Karpas-422 (cell line): Measurements from ENCODE around the gene KCNN4. TPM values are rescaled to one million over a fixed set of nuclear protein-coding genes. Genes with fewer than 3 reads are reported as not detected.
"Not testable (repeated sequence)": the region's sequence is repeated elsewhere in the genome, so short reads cannot be mapped to it uniquely, and the experiment has no call there.

Experiments used
- DNase-seq: peaks from one replicate; pipeline ENCODE4 v3.0.0-alpha.2; 2015
- H2AFZ ChIP-seq: fragments of 200-600 bp; sonication (generic); 2 replicates; pipeline ENCODE4 v1.6.1; 2014; ENCODE audit warnings: antibody characterized with exemption, low read length, mixed read lengths
- H3K27ac ChIP-seq: fragments of 200-600 bp; sonication (generic); 2 replicates; pipeline ENCODE4 v1.5.1; 2014; ENCODE audit warnings: mild to moderate bottlenecking, low read length, moderate library complexity
- H3K27me3 ChIP-seq: fragments of 200-600 bp; sonication (generic); 2 replicates; pipeline ENCODE4 v1.6.1; 2014; ENCODE audit warnings: low read length, mixed read lengths
- H3K36me3 ChIP-seq: fragments of 200-600 bp; sonication (generic); 2 replicates; pipeline ENCODE4 v1.6.1; 2014; ENCODE audit warnings: low read length, mixed read lengths; ENCODE audit not compliant: insufficient read depth
- H3K4me1 ChIP-seq: fragments of 200-600 bp; sonication (generic); 2 replicates; pipeline ENCODE4 v1.6.1; 2014; ENCODE audit warnings: mild to moderate bottlenecking, low read length, mixed read lengths
- H3K4me2 ChIP-seq: fragments of 200-600 bp; sonication (generic); 2 replicates; pipeline ENCODE4 v1.6.1; 2014; ENCODE audit warnings: low read length, low read depth, mild to moderate bottlenecking; ENCODE audit not compliant: poor library complexity, severe bottlenecking
- H3K4me3 ChIP-seq: fragments of 200-600 bp; sonication (generic); 2 replicates; pipeline ENCODE4 v1.5.1; 2014; ENCODE audit warnings: mild to moderate bottlenecking, antibody characterized with exemption, low read length, mixed read lengths
- H3K79me2 ChIP-seq: fragments of 200-600 bp; sonication (generic); 2 replicates; pipeline ENCODE4 v1.6.1; 2014; ENCODE audit warnings: mild to moderate bottlenecking, low read length, mixed read lengths
- H3K9ac ChIP-seq: fragments of 200-600 bp; sonication (generic); 2 replicates; pipeline ENCODE4 v1.6.0; 2014; ENCODE audit warnings: low read length
- H3K9me2 ChIP-seq: fragments of 200-600 bp; sonication (generic), shearing (Covaris generic); replicated peaks from 2 replicates; pipeline ENCODE4 v1.6.0; 2014; ENCODE audit warnings: mild to moderate bottlenecking, low read length, moderate library complexity; ENCODE audit not compliant: insufficient read depth
- H3K9me3 ChIP-seq: fragments of 300-700, 200-600 bp; sonication (generic); 2 replicates; pipeline ENCODE4 v1.6.1; 2014; ENCODE audit warnings: low read length, mixed read lengths
- H4K20me1 ChIP-seq: fragments of 200-600 bp; sonication (generic); 2 replicates; pipeline ENCODE4 v1.6.1; 2014; ENCODE audit warnings: mild to moderate bottlenecking, antibody characterized with exemption, low read length, low read depth; ENCODE audit not compliant: insufficient read depth
- total RNA-seq: library from RNA; depleted of rRNA; stranded (reverse); fragments of >200 nt; shearing (Covaris generic); gene quantifications from 2 replicates; pipeline ENCODE4 v1.2.3, GENCODE V29; 2014; ENCODE audit warnings: low replicate concordance; rRNA removed

KCNN4 gene
- total RNA-seq: 0.32 TPM in 1 of 2 replicates, not detected in the other

DNA sequence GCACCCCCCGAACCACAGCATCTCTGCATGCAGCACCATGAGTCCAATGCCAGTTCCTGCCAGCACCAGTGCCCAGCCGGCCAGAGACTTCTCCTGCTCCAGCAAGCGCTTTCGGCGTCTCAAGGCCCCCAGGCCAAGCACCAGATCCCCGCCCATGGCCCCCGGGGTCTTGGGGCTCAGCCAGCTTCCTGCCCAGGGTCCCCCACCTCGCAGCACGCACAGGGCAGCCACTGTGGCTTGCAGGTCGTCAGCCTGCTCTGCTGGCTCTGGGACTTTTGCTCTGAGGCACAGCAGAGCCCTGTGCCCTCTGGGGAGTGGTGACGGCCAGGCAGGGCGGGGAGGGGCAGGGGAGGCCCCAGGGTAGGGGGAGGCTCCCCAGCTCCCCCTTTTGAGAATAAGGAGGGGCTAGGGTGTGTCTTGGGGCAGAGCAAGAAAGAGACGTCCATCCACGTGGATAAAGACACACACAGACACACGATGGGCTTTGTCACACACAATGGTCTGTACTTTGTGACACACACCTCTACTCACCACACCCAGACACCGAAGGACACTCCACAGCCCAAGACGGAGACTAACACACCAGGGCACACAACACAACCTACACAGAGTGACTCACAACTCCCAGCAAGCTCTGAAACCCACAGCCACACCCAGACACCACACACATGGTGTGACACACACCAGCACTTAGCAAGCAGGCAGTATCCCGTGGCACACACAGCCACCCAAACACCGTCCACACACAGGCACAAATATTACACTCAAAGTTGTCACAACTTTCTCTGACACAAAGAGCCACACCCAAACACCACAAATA is at the start of gene KCNN4:
TSS of gene KCNN4 (minus strand) at position 268 of the 820 bp plus-strand sequence. CDS start at position 156, 112 bp downstream.
- H3K79me2 ChIP-seq: no peaks in the 10 kb centered on the region
- no peaks in the 10 kb centered on the region for H3K27me3 ChIP-seq
- H3K27ac ChIP-seq: no peak within 1 kb of the TSS
- DNase-seq: no peak
- no peak within 1 kb of the TSS for H3K4me2 ChIP-seq
- peaks cover 8% of the 10 kb centered on the region; the same call in 1 of the 2 replicates for H3K4me1 ChIP-seq
- H4K20me1 ChIP-seq: no peaks in the 10 kb centered on the region
- H3K9me3 ChIP-seq: no peaks in the 10 kb centered on the region
- no peaks in the 10 kb centered on the region for H3K36me3 ChIP-seq
- no peak within 1 kb of the TSS for H2AFZ ChIP-seq
- no peaks in the 10 kb centered on the region for H3K9me2 ChIP-seq
- no peak within 1 kb of the TSS for H3K4me3 ChIP-seq
- H3K9ac ChIP-seq: no peak within 1 kb of the TSS

DNA sequence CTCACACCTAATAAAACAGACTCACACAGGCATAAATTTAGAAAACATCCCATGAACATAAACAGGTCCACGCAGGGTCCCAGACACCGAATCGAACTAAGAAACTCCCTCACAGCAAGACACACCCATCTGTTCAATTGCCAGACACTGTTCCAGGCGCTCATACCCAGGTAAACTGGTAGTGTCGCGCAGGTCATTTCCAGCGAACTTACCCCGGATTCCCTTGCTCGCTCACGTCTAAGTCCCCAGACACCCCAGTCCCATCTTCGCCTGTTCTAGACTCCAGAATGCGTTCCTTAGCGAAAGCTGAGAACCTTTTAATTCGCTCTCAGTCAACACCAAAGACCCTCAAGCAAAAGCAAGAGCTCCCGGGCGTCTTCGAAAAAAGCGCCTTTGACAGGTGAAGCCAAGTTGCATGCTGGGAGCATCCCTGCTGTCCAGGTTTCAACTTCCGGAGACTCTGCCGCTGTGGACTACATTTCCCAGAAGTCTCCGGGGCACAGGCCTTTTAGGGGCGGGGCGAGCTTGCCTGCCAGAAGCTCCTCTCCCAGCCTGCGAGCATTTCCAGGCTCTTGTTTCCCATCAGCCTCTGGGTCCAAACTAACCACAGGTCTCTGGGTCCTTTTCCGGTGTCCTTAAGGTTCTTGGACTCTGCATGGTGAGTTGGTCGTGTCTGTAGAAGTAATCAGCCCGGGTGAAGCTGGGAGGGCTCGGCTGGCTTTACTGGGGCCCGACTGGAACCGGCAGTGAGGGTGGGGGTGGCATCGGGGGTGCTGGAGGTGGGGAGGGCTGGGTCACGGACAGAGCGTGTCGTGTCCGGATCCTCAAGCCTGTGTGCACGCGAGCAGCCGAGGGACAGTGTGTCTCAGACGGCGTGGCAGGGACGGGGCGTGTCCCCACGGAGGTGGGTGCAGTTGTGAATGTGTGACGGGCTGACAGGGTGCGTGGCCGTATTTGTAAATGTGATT is 46.3 kb upstream of the KCNN4 start, which contains the start of gene ZNF283:
TSS of gene ZNF283 (plus strand) at position 535 of the 968 bp plus-strand sequence. CDS start 6,184 bp downstream, outside the sequence.
- peaks cover 30% of the 10 kb centered on the region for H3K36me3 ChIP-seq
- no peaks in the 10 kb centered on the region for H3K9me2 ChIP-seq
- H2AFZ ChIP-seq: peak within 1 kb of the TSS; percentile 94
- peak within 1 kb of the TSS; percentile 74 for H3K4me3 ChIP-seq
- H4K20me1 ChIP-seq: no peaks in the 10 kb centered on the region
- H3K9me3 ChIP-seq: no peaks in the 10 kb centered on the region; the same call in 1 of the 2 replicates
- H3K9ac ChIP-seq: peak within 1 kb of the TSS; percentile 74
- H3K4me1 ChIP-seq: peaks cover 6% of the 10 kb centered on the region
- no peak within 1 kb of the TSS for H3K27ac ChIP-seq
- no peaks in the 10 kb centered on the region for H3K27me3 ChIP-seq
- DNase-seq: peak; percentile 91
- peaks cover 4% of the 10 kb centered on the region; the same call in 1 of the 2 replicates for H3K79me2 ChIP-seq
- peak within 1 kb of the TSS; percentile 79 for H3K4me2 ChIP-seq

DNA sequence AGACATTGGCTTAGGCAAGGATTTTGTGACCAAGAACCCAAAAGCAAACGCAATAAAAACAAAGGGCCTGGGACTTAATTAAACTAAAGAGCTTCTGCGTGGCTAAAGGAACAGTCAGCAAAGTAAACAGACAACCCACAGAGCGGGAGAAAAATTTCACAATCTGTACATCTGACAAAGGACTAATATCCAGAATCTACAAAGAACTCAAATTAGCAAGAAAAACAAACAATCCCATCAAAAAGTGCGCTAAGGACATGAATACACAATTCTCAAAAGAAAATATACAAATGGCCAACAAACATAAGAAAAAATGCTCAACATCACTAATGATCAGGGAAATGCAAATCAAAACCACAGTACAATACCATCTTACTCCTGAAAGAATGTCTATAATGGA is 43.8 kb upstream of the KCNN4 start:
- H3K4me3 ChIP-seq, H3K27me3 ChIP-seq, H3K9me3 ChIP-seq, H3K4me1 ChIP-seq, H3K79me2 ChIP-seq, DNase-seq, H3K9me2 ChIP-seq, H3K9ac ChIP-seq, H3K27ac ChIP-seq, H2AFZ ChIP-seq, H4K20me1 ChIP-seq, H3K4me2 ChIP-seq: not testable (repeated sequence)
- peaks cover 14% of the 10 kb centered on the region for H3K36me3 ChIP-seq

DNA sequence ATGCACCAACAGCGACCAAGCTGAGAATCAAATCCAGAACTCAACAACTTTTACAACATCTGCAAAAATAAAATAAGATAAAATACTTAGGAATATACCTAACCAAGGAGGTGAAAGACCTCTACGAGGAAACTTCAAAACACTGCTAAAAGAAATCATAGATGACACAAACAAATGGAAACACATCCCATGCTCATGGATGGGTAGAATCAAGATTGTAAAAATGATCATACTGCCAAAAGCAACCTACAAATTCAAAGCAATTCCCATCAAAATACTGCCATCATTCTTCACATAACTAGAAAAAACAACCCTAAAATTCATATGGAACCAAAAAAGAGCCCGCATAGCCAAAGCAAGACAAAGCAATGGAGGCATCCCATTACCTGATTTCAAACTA is 43.1 kb upstream of the KCNN4 start:
- not testable (repeated sequence) for H3K4me3 ChIP-seq, H3K27ac ChIP-seq, H3K9me3 ChIP-seq, H3K4me1 ChIP-seq, H3K79me2 ChIP-seq, H4K20me1 ChIP-seq, H3K4me2 ChIP-seq, H3K27me3 ChIP-seq, H3K9me2 ChIP-seq, DNase-seq, H2AFZ ChIP-seq, H3K9ac ChIP-seq, H3K36me3 ChIP-seq

DNA sequence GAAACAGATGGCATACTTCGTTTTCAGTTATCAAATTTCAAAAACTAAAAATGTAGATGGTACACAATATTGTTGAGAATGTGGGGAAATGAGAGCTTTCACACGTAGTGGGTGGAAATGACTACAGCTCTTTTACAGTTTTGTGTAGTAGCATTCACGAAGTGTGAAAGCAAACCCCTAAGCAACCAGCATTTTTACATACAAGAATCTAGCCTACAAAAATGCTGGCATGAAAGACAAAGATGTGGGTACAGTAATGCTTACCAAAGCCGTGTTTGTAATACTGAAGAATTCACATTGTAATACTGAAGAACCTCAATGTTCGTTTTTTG is 40.1 kb upstream of the KCNN4 start:
- no peak overlapping the region for H3K27ac ChIP-seq
- no peaks in the 10 kb centered on the region for H3K4me1 ChIP-seq
- no peak overlapping the region for H2AFZ ChIP-seq
- no peak overlapping the region for H3K9ac ChIP-seq
- no peaks in the 10 kb centered on the region for H4K20me1 ChIP-seq
- no peak overlapping the region for H3K4me2 ChIP-seq
- H3K9me2 ChIP-seq: no peaks in the 10 kb centered on the region
- H3K27me3 ChIP-seq: no peaks in the 10 kb centered on the region
- H3K4me3 ChIP-seq: no peak overlapping the region
- no peaks in the 10 kb centered on the region for H3K36me3 ChIP-seq
- H3K9me3 ChIP-seq: no peaks in the 10 kb centered on the region
- H3K79me2 ChIP-seq: no peaks in the 10 kb centered on the region
- DNase-seq: no peak

DNA sequence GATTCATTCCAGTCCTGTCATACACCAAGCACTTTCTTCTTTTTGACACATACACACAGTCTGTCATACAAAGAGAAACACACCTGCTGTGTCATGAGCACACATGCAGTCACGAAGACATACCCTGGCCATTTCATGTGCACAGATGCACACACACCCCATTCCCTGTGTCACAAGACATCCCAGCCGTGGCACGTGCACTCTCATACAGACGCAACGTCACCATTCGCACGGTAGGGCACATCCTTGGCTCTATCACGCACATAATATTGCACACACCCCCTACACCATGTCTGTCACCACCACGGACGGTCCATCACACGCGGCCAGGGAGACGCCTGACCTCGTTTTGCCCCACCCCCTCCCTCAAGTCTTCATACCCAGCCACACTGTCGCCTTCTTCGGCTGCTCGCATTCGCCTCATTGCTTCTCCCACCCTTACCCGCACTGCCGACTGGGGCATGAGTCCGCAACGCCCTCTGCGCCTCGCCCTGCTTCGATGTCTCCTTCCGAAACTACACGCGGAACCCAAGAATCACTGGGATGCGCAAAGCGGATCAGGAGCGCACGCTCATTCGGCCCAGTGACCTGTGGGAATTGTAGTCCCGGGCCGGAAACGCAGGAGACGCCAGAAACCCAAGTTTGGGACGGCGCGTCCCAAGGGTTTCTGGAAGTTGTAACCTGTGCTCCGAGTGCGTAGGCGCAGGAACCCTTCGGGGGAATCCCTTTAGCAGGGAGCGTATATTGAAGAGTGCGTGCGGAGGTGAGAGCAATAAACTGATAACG is 39.5 kb upstream of the KCNN4 start:
- H3K4me1 ChIP-seq: no peaks in the 10 kb centered on the region
- H3K9me2 ChIP-seq: no peaks in the 10 kb centered on the region
- H3K27ac ChIP-seq: no peak overlapping the region
- no peak for DNase-seq
- H3K9me3 ChIP-seq: no peaks in the 10 kb centered on the region
- H4K20me1 ChIP-seq: no peaks in the 10 kb centered on the region
- H3K4me3 ChIP-seq: no peak overlapping the region
- H3K4me2 ChIP-seq: no peak overlapping the region
- no peak overlapping the region for H2AFZ ChIP-seq
- no peaks in the 10 kb centered on the region for H3K36me3 ChIP-seq
- no peak overlapping the region for H3K9ac ChIP-seq
- no peaks in the 10 kb centered on the region for H3K79me2 ChIP-seq
- H3K27me3 ChIP-seq: no peaks in the 10 kb centered on the region

DNA sequence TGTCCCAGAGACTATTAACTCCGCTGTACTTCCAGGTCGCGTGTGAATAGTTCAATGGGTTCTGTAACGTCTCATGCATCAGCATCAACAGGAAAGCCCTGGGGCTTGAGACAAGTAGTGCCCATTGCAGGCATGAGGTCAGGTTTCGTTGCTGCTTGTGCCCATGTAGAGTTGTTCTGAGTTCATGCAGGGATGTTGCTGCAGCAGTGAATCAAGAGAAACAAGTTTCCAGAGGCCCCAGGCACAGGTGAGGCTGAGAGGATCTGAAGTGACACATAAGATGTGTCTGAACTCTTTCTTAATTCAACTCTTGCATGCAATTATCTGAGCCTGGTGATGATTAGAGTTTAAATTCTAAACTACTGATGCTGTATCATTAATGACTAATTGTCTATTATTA is 37.7 kb upstream of the KCNN4 start:
- no peak for DNase-seq
- Histone ChIP-seq H2AFZ (no peak overlapping the region), H3K9ac (no peak overlapping the region), H3K4me1 (no peaks in the 10 kb centered on the region), H3K4me3 (no peak overlapping the region), H4K20me1 (no peaks in the 10 kb centered on the region), H3K79me2 (no peaks in the 10 kb centered on the region), H3K9me3 (no peaks in the 10 kb centered on the region), H3K4me2 (no peak overlapping the region), H3K27me3 (no peaks in the 10 kb centered on the region), H3K27ac (no peak overlapping the region), H3K9me2 (no peaks in the 10 kb centered on the region), H3K36me3 (no peaks in the 10 kb centered on the region)
